NOMO-1 treated with dmso at 0.1 percent for 144 hours (cell line): Measurements from ENCODE around the gene ZW10.
A peak's percentile ranks its signal among the peaks of the same experiment; 100 is the strongest.
"Not testable (repeated sequence)": the region's sequence is repeated elsewhere in the genome, so short reads cannot be mapped to it uniquely, and the experiment has no call there.

ENCODE experiments used
- DNase-seq: peaks from one replicate; lab custom pipeline; 2025; ENCODE audit not compliant: unreplicated experiment; lab: John Stamatoyannopoulos, UW

ZW10 gene

DNA sequence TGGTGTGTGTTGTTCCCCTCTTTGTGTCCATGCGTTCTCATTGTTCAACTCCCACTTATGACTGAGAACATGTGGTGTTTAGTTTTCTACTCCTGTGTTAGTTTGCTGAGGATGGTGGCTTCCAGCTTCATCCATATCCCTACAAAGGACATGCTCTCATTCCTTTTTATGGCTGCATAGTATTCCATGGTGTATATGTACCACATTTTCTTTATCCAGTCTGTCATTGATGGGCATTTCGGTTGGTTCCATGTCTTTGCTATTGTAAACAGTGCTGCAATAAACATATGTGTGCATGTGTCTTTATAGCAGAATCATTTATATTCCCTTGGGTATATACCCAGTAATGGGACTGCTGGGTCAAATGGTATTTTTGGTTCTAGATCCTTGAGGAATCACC, 10.5 kb downstream of the ZW10 start:
- not testable (repeated sequence) for DNase-seq

DNA sequence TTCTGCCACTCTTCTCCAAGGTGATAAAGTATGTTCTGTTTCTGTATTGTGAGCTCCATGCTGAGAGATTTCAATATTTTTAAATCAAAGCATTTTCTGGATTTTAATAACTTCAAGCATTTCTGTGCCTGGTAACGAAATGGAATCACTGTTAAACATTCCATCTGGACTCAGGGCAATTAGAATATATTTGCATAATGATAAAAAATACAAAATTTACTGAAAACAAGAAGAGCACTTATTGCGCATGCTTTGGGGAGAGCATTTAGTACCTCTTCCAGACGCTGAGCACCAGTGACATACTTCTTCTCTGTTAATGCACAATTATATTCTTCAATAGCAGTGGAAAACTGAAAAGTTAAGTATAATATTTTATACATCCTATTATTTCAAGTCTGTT, 13.3 kb downstream of the ZW10 start:
- DNase-seq, result no peak

DNA sequence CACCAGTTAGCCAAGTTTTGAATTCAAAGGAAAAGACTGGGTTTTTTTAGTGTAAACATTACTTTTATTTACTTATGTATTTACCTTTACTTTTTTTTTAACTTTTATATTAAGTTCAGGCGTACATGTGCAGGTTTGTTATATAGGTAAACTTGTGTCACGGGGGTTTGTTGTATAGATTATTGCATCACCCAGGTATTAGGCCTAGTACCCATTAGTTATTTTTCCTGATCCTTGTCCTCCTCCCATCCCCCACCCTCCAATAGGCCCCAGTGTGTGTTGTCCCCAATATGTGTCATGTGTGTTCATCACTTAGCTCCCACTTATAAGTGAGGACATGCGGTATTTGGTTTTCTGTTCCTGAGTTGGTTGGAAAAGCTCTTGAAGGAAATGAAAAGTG, 20.6 kb downstream of the ZW10 start:
- no peak for DNase-seq

DNA sequence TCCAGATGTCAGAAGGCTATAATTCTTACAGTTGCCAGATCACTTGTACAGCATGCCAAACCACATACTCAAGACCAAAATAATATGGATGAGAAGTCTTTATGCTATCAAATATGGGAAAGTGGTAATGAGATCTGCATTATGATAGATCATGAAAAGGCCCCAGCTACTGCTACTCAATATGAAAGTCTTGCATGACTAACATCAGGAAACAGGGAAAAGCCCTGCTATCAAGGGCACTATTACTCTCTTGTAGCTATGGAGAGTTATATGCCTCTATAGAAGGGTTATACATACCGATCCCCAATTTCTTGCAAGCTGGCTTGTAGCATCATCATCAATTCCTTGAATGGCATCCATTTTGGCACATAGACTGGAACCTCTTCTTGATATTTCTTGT, 37.2 kb downstream of the ZW10 start:
- no peak for DNase-seq

DNA sequence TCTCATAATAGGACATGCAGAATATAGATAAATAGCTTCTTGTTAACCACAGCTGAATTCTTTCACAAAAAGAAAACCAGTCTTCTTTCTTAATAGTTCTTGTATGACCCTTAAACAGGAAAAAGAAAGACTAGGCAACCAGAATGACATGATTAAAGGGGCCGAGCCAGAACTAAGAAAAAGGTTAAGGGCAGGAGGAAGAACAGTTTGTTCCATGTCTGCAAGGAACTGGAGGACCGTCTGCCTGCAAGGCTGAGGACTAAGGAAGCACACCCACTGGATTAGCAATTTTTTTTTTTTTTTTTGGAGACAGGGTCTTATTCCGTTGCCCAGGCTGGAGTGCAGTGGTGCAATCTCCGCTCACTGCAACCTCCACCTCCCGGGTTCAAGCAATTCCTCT, 41.4 kb downstream of the ZW10 start:
- no peak for DNase-seq

DNA sequence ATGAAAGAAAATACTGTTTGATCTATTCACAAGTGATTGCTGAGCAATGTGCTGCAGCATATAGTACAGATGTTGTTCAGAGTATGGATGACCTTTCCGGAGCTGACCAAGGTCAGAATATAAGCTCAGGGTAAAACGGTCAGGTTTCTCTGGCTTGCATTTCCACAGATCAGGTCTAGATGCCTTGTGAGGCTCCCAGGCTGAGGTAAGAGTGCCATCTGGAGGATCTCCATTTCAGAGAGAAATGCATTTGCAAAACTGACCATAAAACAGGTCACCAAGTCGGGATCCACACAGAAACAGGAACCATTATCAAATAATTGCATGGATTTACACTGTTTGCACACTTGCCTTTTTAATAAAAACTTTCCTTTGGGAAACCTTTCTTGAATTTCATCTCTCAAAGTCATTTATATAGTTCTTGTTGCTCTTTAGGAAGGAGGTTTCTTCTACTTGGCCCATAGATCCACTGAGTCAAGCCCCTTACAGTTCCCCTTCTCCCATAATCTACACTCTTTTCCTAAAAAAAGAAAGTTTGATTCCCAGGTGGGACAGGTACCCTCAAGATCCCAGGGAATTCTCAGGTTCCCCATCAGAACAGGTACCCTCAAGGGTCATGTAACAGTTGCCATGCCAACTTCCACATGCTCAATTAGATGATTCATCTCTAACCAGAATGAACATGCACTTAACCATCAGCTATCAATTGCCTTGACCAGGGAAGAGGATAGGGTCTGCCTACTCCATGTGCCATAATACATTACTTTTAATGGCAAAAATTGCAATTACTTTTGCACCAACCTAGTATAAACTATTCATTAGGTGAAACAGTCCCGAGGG, 42.4 kb downstream of the ZW10 start:
- DNase-seq, result no peak

DNA sequence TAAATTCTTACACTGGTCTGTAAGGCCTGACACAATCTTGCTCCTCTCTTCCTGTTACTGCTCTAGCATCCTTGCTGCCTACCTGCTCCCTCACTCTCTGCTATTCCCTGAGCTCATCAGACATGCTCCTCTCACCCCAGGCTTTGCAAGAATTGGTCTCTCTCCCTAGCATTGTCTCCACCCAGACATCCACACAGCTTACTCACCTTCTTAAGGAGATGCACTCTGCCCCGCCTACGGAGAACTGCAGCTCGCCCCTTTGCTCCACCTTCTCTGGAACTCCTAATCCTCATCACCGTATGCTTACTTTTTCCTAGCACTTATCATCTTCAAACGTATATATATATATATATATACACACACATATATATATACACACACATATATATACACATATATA, 44.0 kb downstream of the ZW10 start:
- no peak for DNase-seq

DNA sequence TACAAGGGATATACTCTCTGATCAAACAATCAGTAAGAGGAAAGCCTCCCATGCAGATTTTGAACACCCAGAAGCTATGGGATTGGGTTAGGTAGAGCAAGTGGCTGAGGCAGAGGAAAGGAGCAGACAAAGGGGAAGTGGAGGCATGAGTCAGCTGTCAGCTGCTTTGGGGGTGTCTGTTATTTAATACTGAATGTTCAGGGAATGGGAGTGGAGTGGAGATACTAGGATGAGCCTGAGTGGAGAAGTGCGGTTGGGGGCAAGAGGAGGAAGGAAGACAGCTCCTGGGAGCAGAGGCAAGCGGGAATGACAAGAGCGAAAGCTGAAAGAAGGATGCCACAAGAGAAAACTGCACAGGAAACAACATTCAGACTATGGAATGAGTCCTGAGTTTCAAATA, 44.7 kb downstream of the ZW10 start:
- DNase-seq, result peak; percentile 29

DNA sequence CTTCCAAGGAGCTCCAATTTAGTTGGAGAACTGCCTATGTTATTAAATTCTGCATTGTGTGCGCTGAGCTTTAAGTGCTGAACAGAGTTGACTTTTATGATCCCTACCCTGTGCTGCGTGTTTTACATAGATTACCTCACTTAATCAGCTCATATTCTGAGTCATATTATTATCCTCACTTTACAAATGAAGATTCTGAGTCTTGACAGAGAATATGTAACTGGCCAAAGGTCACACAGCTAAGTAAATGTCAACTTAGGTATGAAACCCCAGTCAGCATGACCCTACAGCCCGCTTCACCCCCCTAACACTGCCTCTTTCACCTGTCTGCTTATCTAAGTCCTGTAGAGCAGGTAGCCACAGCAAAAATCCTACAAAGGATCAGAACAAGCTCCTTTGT, 47.6 kb downstream of the ZW10 start:
- DNase-seq, result no peak

DNA sequence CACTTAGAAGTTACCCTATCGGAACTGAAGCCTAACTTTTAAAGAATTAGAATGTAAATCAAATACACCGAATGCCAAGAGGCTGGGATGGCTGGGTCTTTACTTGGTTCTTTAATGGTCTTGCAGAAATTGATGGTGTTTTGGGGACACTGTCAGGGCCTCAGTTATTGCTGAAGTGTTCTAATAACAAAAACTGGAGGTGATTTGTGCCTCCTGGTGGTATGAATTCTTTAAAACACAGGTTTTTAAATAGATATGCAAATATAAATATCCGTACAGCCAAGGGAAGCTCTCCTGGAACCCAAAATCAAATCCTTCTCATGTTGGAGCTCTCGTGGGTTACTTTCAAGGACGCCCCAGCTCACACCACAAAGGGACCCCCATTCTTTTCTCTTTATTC, 48.1 kb downstream of the ZW10 start:
- DNase-seq, result no peak

DNA sequence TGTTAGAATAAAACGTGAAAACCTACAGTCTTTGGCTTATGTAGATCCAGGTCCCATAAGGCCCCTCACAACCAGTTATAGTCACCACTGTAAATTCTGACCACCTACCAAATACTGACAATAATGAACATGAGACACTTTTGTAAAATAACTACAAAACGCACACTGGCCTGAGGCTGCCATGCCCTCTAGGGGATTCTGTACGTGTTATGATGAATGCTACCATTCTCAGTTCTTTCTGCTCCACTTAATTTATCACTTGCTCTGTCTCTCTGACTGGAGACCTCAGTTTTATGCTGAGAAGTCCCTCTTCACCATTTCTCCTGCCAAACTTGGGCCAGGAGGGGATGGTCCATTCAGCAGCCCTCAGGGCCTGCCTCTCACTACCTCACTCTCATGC, 48.7 kb downstream of the ZW10 start:
- DNase-seq, result no peak

DNA sequence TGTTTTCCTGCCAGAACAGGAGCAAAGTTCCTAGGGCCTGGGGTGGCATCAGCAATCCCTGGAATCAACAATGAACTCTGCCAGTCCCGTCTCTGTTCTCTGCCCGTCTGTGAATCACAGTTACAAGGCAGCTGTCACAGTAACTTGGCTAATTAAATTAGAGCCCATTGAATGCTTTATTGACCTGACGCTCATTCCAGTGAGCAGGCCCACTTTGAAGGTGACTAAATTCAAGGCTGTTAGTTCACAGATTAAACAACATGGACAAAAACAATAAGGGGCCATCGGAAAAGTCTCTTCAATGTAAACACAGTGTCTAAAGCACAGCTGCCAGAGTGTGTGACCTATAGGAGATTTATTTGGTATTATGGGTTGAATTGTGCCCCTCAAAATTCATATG, 49.7 kb downstream of the ZW10 start:
- DNase-seq, result no peak

DNA sequence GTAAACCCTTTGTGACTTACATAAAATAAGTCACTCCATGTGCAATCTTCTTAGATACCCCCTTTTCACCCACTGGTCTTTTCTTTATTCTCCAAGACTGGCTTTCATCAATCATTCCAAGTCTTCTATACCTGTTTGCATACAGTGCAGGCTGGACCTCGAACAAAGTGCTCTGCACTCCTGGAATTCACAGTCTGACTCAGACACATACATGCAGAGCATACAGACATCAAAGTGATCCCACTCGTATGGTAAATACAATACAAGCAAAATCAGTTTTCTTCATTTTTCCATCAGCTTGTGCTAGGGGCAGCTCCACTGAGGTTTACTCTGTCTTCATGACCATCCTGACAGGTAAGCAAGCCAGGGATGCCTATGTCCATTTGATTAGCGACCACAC, 50.6 kb downstream of the ZW10 start:
- DNase-seq, result no peak

DNA sequence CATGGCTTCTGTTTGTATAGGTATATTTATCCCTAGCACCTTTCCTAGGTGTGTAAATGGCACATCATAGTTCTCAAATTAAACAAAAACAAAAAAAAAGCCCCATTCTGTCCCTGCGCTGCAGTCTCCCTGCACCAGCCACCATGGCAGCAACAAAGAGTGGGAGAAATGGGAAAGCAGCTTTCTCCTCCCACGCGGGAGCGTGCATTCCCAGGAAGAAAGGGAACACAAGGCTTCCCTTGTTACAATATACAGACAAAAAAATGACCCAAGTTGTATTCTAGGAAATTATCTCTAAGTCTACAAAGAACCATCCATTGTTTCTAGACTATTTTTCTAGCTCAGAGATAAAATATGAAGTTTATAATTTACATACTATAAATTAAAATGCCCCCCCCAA, 51.3 kb downstream of the ZW10 start:
- no peak for DNase-seq

DNA sequence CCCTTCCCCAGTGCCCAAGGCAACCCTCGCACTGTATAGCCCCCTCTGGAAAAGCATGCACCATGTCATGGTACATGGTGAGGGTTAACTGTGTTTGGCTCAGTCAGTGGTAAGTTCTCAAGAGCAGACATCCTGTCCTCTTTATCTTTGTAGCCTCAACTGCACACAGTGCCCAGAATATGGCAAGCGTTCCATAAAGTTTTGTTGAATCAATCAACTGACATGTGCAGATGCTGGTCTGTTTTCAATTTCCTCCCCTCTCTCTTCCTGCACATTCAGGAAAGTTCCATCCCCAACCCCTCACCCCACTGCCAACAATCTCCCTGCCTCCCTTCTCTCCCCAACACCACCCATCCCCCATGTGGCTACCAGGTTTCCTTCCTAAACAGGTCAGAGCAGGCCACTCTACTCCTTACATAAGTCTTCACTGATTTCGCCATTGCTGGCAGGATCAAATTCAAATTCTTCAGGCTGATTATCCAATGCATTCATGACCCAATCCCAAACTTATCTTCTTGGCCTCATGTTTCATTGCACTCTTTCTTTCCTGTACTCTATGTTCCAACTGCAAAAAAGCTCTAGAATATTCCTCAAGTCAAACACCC, 51.9 kb downstream of the ZW10 start:
- DNase-seq, result no peak

DNA sequence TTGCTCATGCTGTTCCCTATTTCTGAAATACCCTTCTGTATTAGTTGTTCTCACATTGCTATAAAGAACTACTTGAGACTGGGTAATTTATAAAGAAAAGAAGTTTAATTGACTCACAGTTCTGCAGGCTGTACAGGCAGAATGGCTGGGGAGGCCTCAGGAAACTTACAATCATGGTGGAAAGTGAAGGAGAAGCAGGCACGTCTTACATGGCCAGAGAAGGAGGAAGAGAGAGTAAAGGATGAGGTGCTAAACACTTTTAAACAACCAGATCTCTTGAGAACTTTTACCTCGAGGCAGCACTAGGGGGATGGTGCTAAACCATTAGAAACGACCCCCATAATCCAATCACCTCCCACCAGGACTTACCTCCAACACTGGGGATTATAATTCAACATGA, 53.0 kb downstream of the ZW10 start:
- DNase-seq, result not testable (repeated sequence)

DNA sequence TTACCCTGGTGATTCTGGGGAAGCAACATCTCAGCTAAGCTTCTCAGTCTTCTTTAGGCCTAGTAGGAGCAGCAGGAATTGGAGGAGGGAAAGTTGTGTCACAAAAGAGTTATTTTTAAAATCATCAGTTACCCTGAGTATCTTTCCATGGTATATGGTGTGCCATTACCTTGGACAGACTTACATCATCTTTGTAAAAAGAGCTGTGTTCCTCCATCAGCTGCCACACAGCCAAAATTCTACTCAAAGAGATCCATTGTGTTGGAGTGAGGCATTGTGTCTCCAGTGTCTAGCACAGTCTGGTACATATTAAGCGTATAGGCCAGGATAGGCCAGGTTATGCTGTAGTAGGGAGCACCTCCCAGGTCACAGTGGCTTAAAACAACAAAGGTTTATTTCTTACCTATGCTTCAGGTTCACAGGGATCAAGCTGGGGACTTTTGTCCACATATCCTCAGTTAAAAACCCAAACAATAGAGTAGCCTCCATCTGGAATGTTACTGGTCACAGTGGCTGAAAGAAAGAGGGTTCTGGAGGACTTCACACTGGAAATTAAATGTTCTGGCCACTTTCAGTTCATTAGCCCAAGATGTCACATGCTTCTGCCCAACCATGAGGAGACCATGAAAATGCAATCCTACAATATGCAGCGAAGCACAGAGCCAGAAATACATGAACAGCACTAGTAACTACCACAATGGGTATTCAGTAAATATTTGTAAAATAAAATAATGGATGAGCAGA, 57.4 kb downstream of the ZW10 start:
- no peak for DNase-seq

DNA sequence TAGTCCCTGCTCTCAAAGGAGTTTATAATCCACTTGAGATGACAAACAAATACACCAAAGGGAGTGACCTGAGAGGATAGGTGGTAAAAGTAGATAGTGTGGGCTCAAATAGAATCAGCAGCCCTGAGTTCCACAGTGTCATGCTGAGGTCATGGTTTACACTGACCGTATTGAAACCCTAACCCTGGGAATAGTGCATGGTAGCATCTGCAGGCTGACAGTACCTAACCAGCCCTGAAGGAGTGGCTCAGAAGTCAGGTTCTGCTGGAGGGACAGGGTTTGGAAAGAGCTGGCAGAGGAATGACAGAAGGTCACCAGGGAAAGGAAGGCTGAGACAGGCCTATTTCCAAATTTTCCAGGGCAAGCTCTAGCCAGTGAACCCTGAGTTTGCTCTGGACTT, 58.2 kb downstream of the ZW10 start:
- no peak for DNase-seq

DNA sequence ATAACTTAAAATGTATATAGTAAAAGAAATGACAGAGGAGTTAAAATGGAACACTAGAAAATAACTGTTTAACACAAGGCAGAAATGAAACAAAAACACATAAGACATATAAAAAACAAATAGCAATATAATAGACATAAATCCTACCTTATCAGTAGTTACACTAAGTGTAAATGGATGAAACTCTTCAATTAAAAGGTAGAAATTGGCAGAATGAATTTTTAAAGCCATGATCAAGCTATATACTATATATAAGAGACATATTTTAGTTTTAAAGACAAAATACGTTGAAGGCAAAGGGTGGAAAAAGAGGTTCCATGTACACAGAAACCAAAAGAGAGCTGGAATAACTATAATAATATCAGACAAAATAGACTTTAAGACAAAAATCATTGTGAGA, 62.5 kb downstream of the ZW10 start:
- no peak for DNase-seq

DNA sequence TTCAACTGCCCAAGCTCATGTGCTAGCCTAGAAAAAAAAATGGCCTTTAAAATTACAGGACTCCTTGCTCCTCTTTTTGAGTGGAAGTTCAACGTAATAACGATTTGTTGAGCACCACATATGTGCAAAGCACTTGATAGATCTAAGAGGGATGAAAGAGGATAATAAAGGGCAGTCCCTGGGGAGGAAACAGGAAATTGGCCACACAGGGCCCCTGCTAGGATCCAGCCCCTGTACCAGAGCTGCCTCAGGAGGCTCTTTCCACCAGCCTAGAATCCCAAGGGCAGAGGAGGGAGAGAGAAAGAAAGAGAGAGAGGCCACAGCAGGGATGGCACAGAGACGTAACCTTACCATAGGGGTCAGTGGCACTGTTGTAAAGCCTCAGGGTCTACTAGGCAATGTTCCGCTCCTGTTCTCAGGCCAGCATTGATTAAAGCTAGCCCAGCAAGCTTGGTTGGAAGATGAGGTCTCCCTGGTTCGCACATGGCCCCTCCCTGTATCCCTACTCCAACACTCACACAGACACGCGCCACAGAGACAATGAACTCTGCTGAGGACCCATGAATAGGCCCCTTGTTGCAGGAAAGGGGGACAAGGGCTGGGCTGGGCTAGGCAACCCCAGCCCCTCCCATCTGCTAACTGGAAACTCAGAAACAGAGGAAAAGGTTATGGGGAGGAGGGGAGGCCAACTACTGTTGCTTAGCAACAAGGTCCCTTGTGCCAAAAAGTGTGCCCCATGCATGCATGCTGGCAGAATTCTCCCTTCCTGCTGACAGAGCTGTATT, 67.4 kb downstream of the ZW10 start, which contains the start of gene TMPRSS5:
TSS of gene TMPRSS5 (minus strand) at position 438 of the 785 bp plus-strand sequence. CDS start at position 354, 84 bp downstream.
- no peak for DNase-seq

DNA sequence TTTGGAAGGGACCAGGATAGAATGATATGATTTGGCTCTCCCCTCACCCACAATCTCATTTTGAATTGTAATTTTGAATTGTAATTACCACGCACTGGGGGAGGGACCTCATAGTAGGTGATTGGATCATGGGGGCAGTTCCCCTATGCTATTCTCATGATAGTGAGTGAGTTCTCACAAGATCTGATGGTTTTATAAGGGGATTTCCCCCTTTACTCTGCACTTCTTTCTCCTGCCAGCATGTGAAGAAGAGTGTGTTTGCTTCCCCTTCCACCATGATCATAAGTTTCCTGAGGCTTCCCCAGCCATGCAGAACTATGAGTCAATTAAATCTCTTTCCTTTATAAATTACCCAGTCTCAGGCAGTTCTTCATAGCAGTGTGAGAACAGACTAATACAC, 69.9 kb downstream of the ZW10 start:
- not testable (repeated sequence) for DNase-seq
